ENCODE results near the gene FDX2. TPM values are rescaled to one million over a fixed set of nuclear protein-coding genes. Genes with fewer than 3 reads are reported as not detected.

Gene FDX2
- total RNA-seq (2021; fragmentation: NEBNext Ultra II Directional; extraction: Animal tissue kit (Norgen Biotek cat#: 25700)) (27.0 and 27.8 TPM in 2 replicates), polyA plus RNA-seq (2011; rRNA removed) (64.4 and 80.2 TPM in 2 replicates), polyA minus RNA-seq (2011; rRNA and poly(A)+ RNA removed) (15.6 and 20.0 TPM in 2 replicates)
- 56.5 TPM for polyA plus RNA-seq (2011; cell fraction: cytosol; rRNA removed)
- polyA plus RNA-seq (2011; cell fraction: nucleus; rRNA removed) = 58.5 TPM
- polyA plus RNA-seq (2012, experiment 1 of 2) = 29.0 to 43.7 TPM (median 43.2 TPM) in 4 replicates
- 39.3 TPM for polyA plus RNA-seq (2012, experiment 2 of 2)
- 18.6 TPM for polyA plus RNA-seq (2013, experiment 1 of 2)
- polyA plus RNA-seq (2013, experiment 2 of 2) = 19.3 TPM
- 14.0 TPM for polyA minus RNA-seq (2011; cell fraction: cytosol; rRNA and poly(A)+ RNA removed)
- 18.5 TPM for polyA minus RNA-seq (2011; cell fraction: nucleus; rRNA and poly(A)+ RNA removed)
- long read RNA-seq, experiment 1, partial matches to known transcripts = 2 of 11 reads
- long read RNA-seq, experiment 1, other reads (novel, unspliced or antisense) = 1 of 11 reads
- long read RNA-seq, experiment 2, transcript FDX2-202 (5 exons, 1,012 nt) = major isoform, 28 of 31 reads
- long read RNA-seq, experiment 2, partial matches to known transcripts = 0 of 31 reads
- long read RNA-seq, experiment 2, other reads (novel, unspliced or antisense) = 2 of 31 reads

DNA sequence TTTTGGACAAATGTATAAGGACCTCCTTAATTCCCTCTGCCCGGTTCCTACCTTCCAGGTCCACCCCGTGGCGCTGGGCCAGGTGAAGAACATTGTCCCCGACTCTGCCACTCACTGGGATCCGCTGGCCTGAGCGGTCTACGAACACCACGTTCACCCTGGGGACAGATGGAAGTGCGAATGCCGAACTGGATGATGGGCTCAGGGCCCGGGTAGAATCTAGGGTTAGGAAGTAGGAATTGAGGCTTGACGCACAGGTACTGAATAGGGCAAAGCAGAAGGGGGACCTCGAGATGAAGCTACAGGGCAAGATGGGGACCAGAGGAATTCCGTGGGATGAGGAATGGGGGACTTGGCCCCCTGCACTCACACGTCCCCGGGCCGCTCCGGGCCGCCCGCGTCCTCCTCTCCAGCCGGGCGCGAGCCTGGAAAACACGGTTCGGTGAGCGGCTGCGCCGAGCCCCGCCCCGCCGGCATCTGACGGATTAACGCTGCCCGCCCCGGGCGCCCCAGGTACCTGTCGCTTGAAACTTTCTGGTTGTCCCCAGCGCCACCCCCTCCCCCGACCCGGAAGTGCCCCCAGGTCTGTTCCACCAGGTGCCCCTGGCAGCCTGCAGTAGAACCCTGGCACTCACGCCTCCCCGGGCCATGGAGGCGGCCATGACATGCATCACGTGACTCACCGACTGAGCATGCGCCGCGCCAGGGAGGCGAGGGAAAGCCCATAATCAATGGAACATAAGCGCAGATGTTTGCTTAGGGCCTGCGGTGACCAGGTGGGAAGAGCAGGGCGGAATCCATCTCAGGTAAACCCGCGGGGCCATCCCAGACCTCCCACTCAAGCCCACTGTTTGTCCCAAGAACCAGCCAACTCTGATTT lies at the start of gene FDX2:
Gene FDX2 (minus strand): TSS at position 681 of the 880 bp plus-strand sequence. CDS start 19 bp downstream, at position 662.
- no peak within 1 kb of the TSS; the same call in 1 of the 2 replicates for H2BK15ac ChIP-seq (ENCODE audit: low read length)
- 0 out of 2 replicates have a peak within 1 kb of the TSS, but pooled peaks have one; percentile 34 for H2BK20ac ChIP-seq (ENCODE audit: low read length)
- 0 out of 2 replicates have a peak within 1 kb of the TSS, but pooled peaks have one; percentile 4 for H2BK12ac ChIP-seq (ENCODE audit: low read depth, low read length)
- H2AFZ ChIP-seq (ENCODE audit: low read length) = peak within 1 kb of the TSS; percentile 94; the same call in 1 of the 2 replicates
- peak within 1 kb of the TSS in 3 of 4 experiments; percentile 66 to 79 (median 71); a peak in 6 of 7 replicates for H3K9ac ChIP-seq (replicated peaks in 1 of 4; ENCODE audit: extremely low read depth in 1 of 4, low read depth in 3 of 4, low read length in 3 of 4)
- CTCF ChIA-PET (ENCODE audit: partially characterized antibody) = interaction anchor here (0.5 to 2.5 kb wide), 9 partner anchors 45 to 326 kb away, joined by 3 to 11 read pairs (median 5); partner anchors contain the start of gene ICAM1
- H3K4me2 ChIP-seq (ENCODE audit: insufficient read depth in 1 of 2, low read depth in 2 of 2, low read length in 2 of 2) = peak within 1 kb of the TSS; percentile 79 to 97
- H4K8ac ChIP-seq (ENCODE audit: extremely low read depth, insufficient read depth, low read length) = peak within 1 kb of the TSS; percentile 84
- peaks cover 3% of the 10 kb centered on the region; the same call in 1 of the 2 replicates for H3K23me2 ChIP-seq (ENCODE audit: low read depth, low read length)
- peak within 1 kb of the TSS; percentile 45; the same call in 1 of the 2 replicates for H2BK5ac ChIP-seq (ENCODE audit: low read depth, low read length)
- H2BK120ac ChIP-seq (replicated peaks; ENCODE audit: low read depth, low read length) = peak within 1 kb of the TSS; percentile 47
- H3K14ac ChIP-seq (ENCODE audit: insufficient read length) = no peak within 1 kb of the TSS
- peak within 1 kb of the TSS; percentile 36 for H3K4ac ChIP-seq (replicated peaks; ENCODE audit: insufficient read length, low read depth, low read length)
- FAIRE-seq = peak; percentile 13
- DNase-seq (ENCODE audit: low read depth in 1 of 2, low spot score in 2 of 2) = peak; percentile 79 to 97
- H3K79me1 ChIP-seq (ENCODE audit: low read depth, low read length) = no peaks in the 10 kb centered on the region; the same call in 1 of the 2 replicates
- no peaks in the 10 kb centered on the region for H4K20me1 ChIP-seq (replicated peaks in 1 of 2; ENCODE audit: control insufficient read depth in 1 of 2, insufficient read depth in 2 of 2, low read length in 2 of 2)
- H4K5ac ChIP-seq (ENCODE audit: insufficient read length, low read depth, low read length) = peak within 1 kb of the TSS; percentile 90
- no peak within 1 kb of the TSS for H3K23ac ChIP-seq (ENCODE audit: insufficient read length)
- H3K9me3 ChIP-seq (ENCODE audit: insufficient read depth in 2 of 2, low read depth in 1 of 2, low read length in 1 of 2) = no peaks in the 10 kb centered on the region
- no peaks in the 10 kb centered on the region for H3K27me3 ChIP-seq (replicated peaks in 1 of 4; ENCODE audit: control insufficient read depth in 3 of 4, extremely low read depth in 1 of 4, insufficient read depth in 3 of 4, low read length in 3 of 4)
- 7% methylated on average over 30 of the region's 55 CpGs; no CpG with 5 or more reads in 1 of the 2 experiments for WGBS, 2 experiments (ENCODE audit: extremely low coverage in 1 of 2, insufficient coverage in 1 of 2, insufficient read length in 1 of 2, insufficient replicate concordance in 2 of 2, low coverage in 1 of 2, low lambda C conversion rate in 2 of 2, missing lambda C conversion rate in 1 of 2)
- peak within 1 kb of the TSS; percentile 72 for H3K27ac ChIP-seq (ENCODE audit: low read depth, low read length)
- peak within 1 kb of the TSS; percentile 67 for H3K56ac ChIP-seq (replicated peaks; ENCODE audit: insufficient read length, low read depth, low read length)
- H3K36me3 ChIP-seq (ENCODE audit: control insufficient read depth in 2 of 4, insufficient read depth in 4 of 4, low read length in 3 of 4) = peaks cover 9 to 29% (median 20%) of the 10 kb centered on the region in 4 experiments; a peak in 7 of 8 replicates
- no peak within 1 kb of the TSS for H2AK5ac ChIP-seq (ENCODE audit: low read depth, low read length)
- H3K18ac ChIP-seq (ENCODE audit: extremely low read depth, low read length) = peak within 1 kb of the TSS; percentile 68
- no peaks in the 10 kb centered on the region for H3K79me2 ChIP-seq (ENCODE audit: control insufficient read depth in 1 of 2, insufficient read depth in 2 of 2, low read length in 2 of 2)
- peak within 1 kb of the TSS; percentile 52 for H4K91ac ChIP-seq (replicated peaks; ENCODE audit: insufficient read length, low read length)
- H3K4me1 ChIP-seq (replicated peaks in 1 of 4; ENCODE audit: control insufficient read depth in 3 of 4, insufficient read depth in 4 of 4, low read length in 3 of 4) = no peaks in the 10 kb centered on the region; a peak in 1 of 7 replicates
- H3K4me3 ChIP-seq (ENCODE audit: extremely low read depth in 1 of 4, insufficient read depth in 2 of 4, low read depth in 3 of 4, low read length in 4 of 4) = peak within 1 kb of the TSS; percentile 80 to 94 (median 92)
- POLR2A ChIA-PET (ENCODE audit: partially characterized antibody) = interaction anchor here (0.5 to 11.4 kb wide), 11 partner anchors 8 to 52 kb away, joined by 3 to 104 read pairs (median 5); partner anchors contain the start of genes ICAM5 and RAVER1
- TF ChIP-seq CHD2 (IDR thresholded peaks at IDR 0.05; ENCODE audit: low read length) (no peak), RXRA (IDR thresholded peaks at IDR 0.05; ENCODE audit: insufficient read depth, low read depth, low read length) (no peak), SP2 (IDR thresholded peaks at IDR 0.05; ENCODE audit: low read length) (no peak), SP1 (IDR thresholded peaks at IDR 0.05; ENCODE audit: low read depth, low read length) (no peak), GABPA (IDR thresholded peaks at IDR 0.05; ENCODE audit: borderline replicate concordance, insufficient read depth, low read length) (no peak), TEAD4 (IDR thresholded peaks at IDR 0.05; ENCODE audit: low read depth, low read length) (no peak)
- TF ChIP-seq, protein P1, sequence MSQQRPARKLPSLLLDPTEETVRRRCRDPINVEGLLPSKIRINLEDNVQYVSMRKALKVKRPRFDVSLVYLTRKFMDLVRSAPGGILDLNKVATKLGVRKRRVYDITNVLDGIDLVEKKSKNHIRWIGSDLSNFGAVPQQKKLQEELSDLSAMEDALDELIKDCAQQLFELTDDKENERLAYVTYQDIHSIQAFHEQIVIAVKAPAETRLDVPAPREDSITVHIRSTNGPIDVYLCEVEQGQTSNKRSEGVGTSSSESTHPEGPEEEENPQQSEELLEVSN (IDR thresholded peaks at IDR 0.05) = peak; percentile 69
